H1 (cell line): ENCODE measurements around the gene CLDND1. TPM values are rescaled to one million over a fixed set of nuclear protein-coding genes. Genes with fewer than 3 reads are reported as not detected.

Source experiments
- CTCF ChIA-PET: fragments of 300-600 bp; sonication (Branson Sonifier 250); formaldehyde crosslinking; loops from one replicate; lab custom pipeline; 2021; ENCODE audit not compliant: partially characterized antibody; lab: Charles Lee
- POLR2A ChIA-PET: fragments of 300-600 bp; sonication (Branson Sonifier 250); formaldehyde crosslinking; loops from one replicate; lab custom pipeline; 2021; ENCODE audit warnings: inconsistent platforms; ENCODE audit not compliant: partially characterized antibody; lab: Charles Lee
- DNase-seq, 2 experiments: peaks; one replicate each; pipeline versions ENCODE4 v3.0.0 to v3.0.0-alpha.2; 2010 to 2022; ENCODE audit warnings: low spot score in 2 of 2, low read depth in 1 of 2, mixed read lengths in 1 of 2
- FAIRE-seq: peaks from 2 replicates; lab custom pipeline; 2011; peaks lifted over from hg19 to GRCh38; lab: Jason Lieb, UNC
- H2AFZ ChIP-seq: 2 replicates; pipeline ENCODE4 v1.8.1; 2012; ENCODE audit warnings: low read length, inconsistent platforms
- H2AK5ac ChIP-seq: 2 replicates; pipeline ENCODE4 v1.6.1; 2013; ENCODE audit warnings: low read depth, low read length
- H2BK120ac ChIP-seq: replicated peaks from 2 replicates; pipeline ENCODE3; 2013; ENCODE audit warnings: low read depth, low read length, inconsistent platforms
- H2BK12ac ChIP-seq: 2 replicates; pipeline ENCODE4 v1.6.1; 2013; ENCODE audit warnings: low read depth, low read length
- H2BK15ac ChIP-seq: 2 replicates; pipeline ENCODE4 v1.6.1; 2013; ENCODE audit warnings: low read length
- H2BK20ac ChIP-seq: 2 replicates; pipeline ENCODE4 v1.6.1; 2013; ENCODE audit warnings: low read length
- H2BK5ac ChIP-seq: 2 replicates; pipeline ENCODE4 v1.6.1; 2013; ENCODE audit warnings: low read depth, low read length
- H3K14ac ChIP-seq: 2 replicates; pipeline ENCODE4 v1.6.1; 2013; ENCODE audit warnings: inconsistent platforms; ENCODE audit not compliant: insufficient read length
- H3K18ac ChIP-seq: 2 replicates; pipeline ENCODE4 v1.6.1; 2013; ENCODE audit warnings: low read length; ENCODE audit errors: extremely low read depth
- H3K23ac ChIP-seq: 2 replicates; pipeline ENCODE4 v1.6.1; 2013; ENCODE audit warnings: inconsistent platforms; ENCODE audit not compliant: insufficient read length
- H3K23me2 ChIP-seq: 2 replicates; pipeline ENCODE4 v1.6.1; 2013; ENCODE audit warnings: low read depth, low read length
- H3K27ac ChIP-seq: 2 replicates; pipeline ENCODE4 v1.6.1; 2011; ENCODE audit warnings: low read depth, low read length, inconsistent platforms
- H3K27me3 ChIP-seq, 4 experiments: replicated peaks in 1 of 4; 1 replicate in 1 of 4; 2 replicates in 3 of 4; pipeline versions ENCODE4 v1.6.1 to v1.8.1; 2011 to 2013; ENCODE audit warnings: low read length in 3 of 4, mild to moderate bottlenecking in 3 of 4, inconsistent platforms in 2 of 4, mixed read lengths in 2 of 4, moderate library complexity in 1 of 4; ENCODE audit not compliant: control insufficient read depth in 3 of 4, insufficient read depth in 3 of 4; ENCODE audit errors: extremely low read depth in 1 of 4
- H3K36me3 ChIP-seq, 4 experiments: 2 replicates each; pipeline versions ENCODE4 v1.6.1 to v1.8.1; 2011 to 2013; ENCODE audit warnings: mild to moderate bottlenecking in 4 of 4, low read length in 3 of 4, moderate library complexity in 2 of 4, control low read depth in 1 of 4, inconsistent platforms in 1 of 4; ENCODE audit not compliant: insufficient read depth in 4 of 4, control insufficient read depth in 2 of 4
- H3K4ac ChIP-seq: replicated peaks from 2 replicates; pipeline ENCODE3; 2013; ENCODE audit warnings: low read length, low read depth, mixed read lengths, inconsistent platforms; ENCODE audit not compliant: insufficient read length
- H3K4me1 ChIP-seq, 4 experiments: replicated peaks in 1 of 4; 1 replicate in 1 of 4; 2 replicates in 3 of 4; pipeline versions ENCODE4 v1.6.1 to v1.8.1; 2011 to 2013; ENCODE audit warnings: low read length in 3 of 4, inconsistent platforms in 2 of 4, mixed read lengths in 1 of 4; ENCODE audit not compliant: insufficient read depth in 4 of 4, control insufficient read depth in 3 of 4
- H3K4me2 ChIP-seq, 2 experiments: 2 replicates each; pipeline versions ENCODE4 v1.6.1 to v1.8.1; 2011 to 2013; ENCODE audit warnings: low read depth in 2 of 2, low read length in 2 of 2, control low read depth in 1 of 2, inconsistent platforms in 1 of 2, mild to moderate bottlenecking in 1 of 2; ENCODE audit not compliant: insufficient read depth in 1 of 2
- H3K4me3 ChIP-seq, 4 experiments: fragments of 200-600, 300-600 bp in 1 of 4; sonication (generic), shearing (Covaris generic), sonication (Bioruptor Twin) in 1 of 4; 2 replicates each; pipeline versions ENCODE4 v1.5.1 to v1.8.1; 2011 to 2016; ENCODE audit warnings: low read length in 4 of 4, low read depth in 3 of 4, control low read depth in 2 of 4, inconsistent platforms in 2 of 4, mild to moderate bottlenecking in 2 of 4, mixed read lengths in 1 of 4, moderate library complexity in 1 of 4; ENCODE audit not compliant: insufficient read depth in 2 of 4; ENCODE audit errors: extremely low read depth in 1 of 4
- H3K56ac ChIP-seq: replicated peaks from 2 replicates; pipeline ENCODE3; 2013; ENCODE audit warnings: low read depth, mild to moderate bottlenecking, mixed read lengths, low read length, inconsistent platforms; ENCODE audit not compliant: insufficient read length
- H3K79me1 ChIP-seq: 2 replicates; pipeline ENCODE4 v1.6.1; 2013; ENCODE audit warnings: low read depth, low read length, control low read depth
- H3K79me2 ChIP-seq, 2 experiments: 2 replicates each; pipeline versions ENCODE4 v1.6.1 to v1.8.1; 2012 to 2013; ENCODE audit warnings: low read length in 2 of 2, mild to moderate bottlenecking in 2 of 2, inconsistent platforms in 1 of 2; ENCODE audit not compliant: insufficient read depth in 2 of 2, control insufficient read depth in 1 of 2
- H3K9ac ChIP-seq, 4 experiments: replicated peaks in 1 of 4; 1 replicate in 1 of 4; 2 replicates in 3 of 4; pipeline versions ENCODE4 v1.6.1 to v1.8.1; 2011 to 2013; ENCODE audit warnings: low read depth in 3 of 4, low read length in 3 of 4, control low read depth in 2 of 4, mild to moderate bottlenecking in 2 of 4, moderate library complexity in 2 of 4, inconsistent platforms in 1 of 4; ENCODE audit errors: extremely low read depth in 1 of 4
- H3K9me3 ChIP-seq, 2 experiments: 2 replicates each; pipeline versions ENCODE4 v1.6.1 to v1.8.1; 2012 to 2013; ENCODE audit warnings: mild to moderate bottlenecking in 2 of 2, moderate library complexity in 2 of 2, control low read depth in 1 of 2, inconsistent platforms in 1 of 2, low read depth in 1 of 2, low read length in 1 of 2, mixed read lengths in 1 of 2; ENCODE audit not compliant: insufficient read depth in 2 of 2
- H4K20me1 ChIP-seq, 2 experiments: replicated peaks in 1 of 2; 2 replicates each; pipeline versions ENCODE3 to v1.8.1; 2011 to 2013; ENCODE audit warnings: inconsistent platforms in 2 of 2, low read length in 2 of 2, mild to moderate bottlenecking in 1 of 2; ENCODE audit not compliant: insufficient read depth in 2 of 2, control insufficient read depth in 1 of 2
- H4K5ac ChIP-seq: 2 replicates; pipeline ENCODE4 v1.6.1; 2013; ENCODE audit warnings: low read length, low read depth, mixed read lengths, inconsistent platforms; ENCODE audit not compliant: insufficient read length
- H4K8ac ChIP-seq: 2 replicates; pipeline ENCODE4 v1.8.0; 2013; ENCODE audit warnings: mild to moderate bottlenecking, moderate library complexity, low read length, inconsistent platforms; ENCODE audit not compliant: insufficient read depth; ENCODE audit errors: extremely low read depth
- H4K91ac ChIP-seq: replicated peaks from 2 replicates; pipeline ENCODE3; 2013; ENCODE audit warnings: low read length, mixed read lengths, inconsistent platforms; ENCODE audit not compliant: insufficient read length
- BACH1 ChIP-seq: IDR thresholded peaks from 2 replicates; pipeline ENCODE4 v1.6.1; 2012; ENCODE audit warnings: low read length, improper control_type of control experiment
- JUN ChIP-seq: IDR thresholded peaks from 2 replicates; pipeline ENCODE4 v1.6.1; 2011; ENCODE audit warnings: low read depth, mild to moderate bottlenecking, improper control_type of control experiment, low read length
- KDM1A ChIP-seq: fragments of 200-600, 300-600 bp; sonication (generic); IDR thresholded peaks from 2 replicates; pipeline ENCODE4 v1.7.1; 2016; ENCODE audit warnings: mild to moderate bottlenecking, low read length, borderline replicate concordance
- KDM4A ChIP-seq: IDR thresholded peaks from one replicate; pipeline ENCODE4 v1.7.1; 2012; ENCODE audit warnings: low read depth, mild to moderate bottlenecking, moderate library complexity, low read length, inconsistent platforms; ENCODE audit not compliant: severe bottlenecking
- NRF1 ChIP-seq: IDR thresholded peaks from 2 replicates; pipeline ENCODE4 v1.6.1; 2011; ENCODE audit warnings: mild to moderate bottlenecking, low read depth, low read length, improper control_type of control experiment
- PHF8 ChIP-seq: fragments of 200-600 bp; sonication (generic); conservative IDR thresholded peaks from 2 replicates; pipeline ENCODE4 v1.7.1; 2012; ENCODE audit warnings: low read depth, mild to moderate bottlenecking, inconsistent platforms, low read length, moderate library complexity
- SP1 ChIP-seq: IDR thresholded peaks from 2 replicates; pipeline ENCODE4 v1.6.1; 2011; ENCODE audit warnings: low read depth, low read length
- SP4 ChIP-seq: IDR thresholded peaks from 2 replicates; pipeline ENCODE4 v1.6.1; 2012; ENCODE audit warnings: low read length, inconsistent platforms
- TCF12 ChIP-seq: IDR thresholded peaks from 2 replicates; pipeline ENCODE4 v1.6.1; 2011; ENCODE audit warnings: low read depth, mild to moderate bottlenecking, low read length
- WGBS, 2 experiments: shearing (Covaris generic) in 1 of 2; methylation state at CpG; one replicate each; pipeline versions ENCODE4 v1.1.6 to v1.1.7; 2013 to 2015; ENCODE audit warnings: low lambda C conversion rate in 2 of 2, mixed read lengths in 2 of 2, inconsistent platforms in 1 of 2, low coverage in 1 of 2, missing lambda C conversion rate in 1 of 2; ENCODE audit not compliant: insufficient replicate concordance in 2 of 2, insufficient coverage in 1 of 2, insufficient read length in 1 of 2; ENCODE audit errors: extremely low coverage in 1 of 2, missing lambda C conversion rate in 1 of 2; 5-methylcytosine and 5-hydroxymethylcytosine counted together
- polyA plus RNA-seq, 7 experiments: library from polyadenylated mRNA; depleted of rRNA in 3 of 7; stranded (reverse) in 5 of 7; unstranded in 2 of 7; fragments of >200 nt in 5 of 7; fragments of 200-250 nt in 2 of 7; gene quantifications; 1 replicate in 5 of 7; 2 replicates in 1 of 7; 4 replicates in 1 of 7; pipeline versions ENCODE4 v1.2.1 to v1.2.3, GENCODE V29; 2011 to 2013; ENCODE audit warnings: missing spikeins in 2 of 7, mixed read lengths in 2 of 7
- total RNA-seq: library from RNA; stranded (reverse); fragmentation: NEBNext Ultra II Directional; extraction: Animal tissue kit (Norgen Biotek cat#: 25700); gene quantifications from 2 replicates; pipeline ENCODE4 v1.2.1, GENCODE V29; 2021

Gene CLDND1
- total and polyA plus RNA-seq, 2 of the 8 experiments (the other 6 are each of a cell fraction or from before 2014, with no cell fraction given): 68.2 to 152 TPM

DNA sequence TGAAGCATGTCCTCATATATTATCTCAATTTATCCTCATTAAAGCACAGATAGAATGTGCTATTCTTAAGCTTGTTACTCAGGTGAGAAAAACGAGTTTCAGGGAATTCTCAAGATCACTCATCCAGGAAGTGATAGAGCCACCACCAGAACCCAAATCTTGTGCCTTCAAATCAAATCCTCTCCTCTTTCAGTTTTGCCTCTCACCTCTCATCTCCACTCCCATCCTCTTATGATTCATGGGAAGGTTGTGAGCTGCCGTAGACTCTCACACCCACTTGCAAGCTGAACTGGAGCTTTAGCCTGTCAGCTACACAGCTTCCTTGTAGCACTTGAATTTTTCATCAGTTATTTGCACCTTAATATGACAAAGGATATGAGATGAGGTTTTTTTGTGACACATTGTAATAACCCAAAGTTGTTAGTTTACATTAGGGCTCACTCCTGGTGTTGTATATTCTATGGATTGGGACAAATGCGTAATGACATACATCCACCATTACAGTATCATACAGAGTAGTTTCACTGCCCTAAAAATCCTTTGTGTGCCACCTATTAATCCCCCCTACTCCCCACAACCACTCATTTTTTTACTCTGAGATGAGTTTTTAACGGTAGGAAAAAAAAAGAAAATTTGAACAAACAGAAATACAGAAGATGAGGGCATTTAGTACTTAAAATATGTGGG is 34.8 kb upstream of the CLDND1 start:
- no peak overlapping the region for H3K14ac ChIP-seq
- H2BK15ac ChIP-seq: no peak overlapping the region
- CTCF ChIA-PET: interaction anchor here (0.6 to 1.4 kb wide), 5 partner anchors 9 to 364 kb away, joined by 3 to 4 read pairs (median 3); no protein-coding TSS in a partner anchor
- no peak overlapping the region for H3K18ac ChIP-seq
- no peak overlapping the region for H3K27ac ChIP-seq
- DNase-seq (no peak), FAIRE-seq (no peak)
- H2BK20ac ChIP-seq: no peak overlapping the region
- no peak overlapping the region for H3K9ac ChIP-seq
- no peaks in the 10 kb centered on the region for H4K20me1 ChIP-seq
- no peaks in the 10 kb centered on the region for H3K79me1 ChIP-seq
- no peak overlapping the region for H3K23ac ChIP-seq
- H4K8ac ChIP-seq: no peak overlapping the region
- H3K56ac ChIP-seq: no peak overlapping the region
- 81% methylated on average over 4 of the region's 4 CpGs; no CpG with 5 or more reads in 1 of the 2 experiments for WGBS, 2 experiments
- H3K4me3 ChIP-seq: no peak overlapping the region
- no peaks in the 10 kb centered on the region for H3K79me2 ChIP-seq
- no peaks in the 10 kb centered on the region for H3K23me2 ChIP-seq
- no peak overlapping the region for H2AK5ac ChIP-seq
- H2BK5ac ChIP-seq: no peak overlapping the region
- H2BK120ac ChIP-seq: no peak overlapping the region
- H2AFZ ChIP-seq: peak overlapping the region; percentile 27; the same call in 1 of the 2 replicates
- no peak overlapping the region for H3K4ac ChIP-seq
- H2BK12ac ChIP-seq: no peak overlapping the region
- no peak overlapping the region for H3K4me2 ChIP-seq
- no peak overlapping the region for H4K5ac ChIP-seq
- H3K9me3 ChIP-seq: no peaks in the 10 kb centered on the region
- H3K36me3 ChIP-seq: no peaks in the 10 kb centered on the region
- POLR2A ChIA-PET: no interaction called here
- H3K27me3 ChIP-seq: no peaks in the 10 kb centered on the region
- no peak overlapping the region for H4K91ac ChIP-seq
- H3K4me1 ChIP-seq: no peaks in the 10 kb centered on the region
- no peak for TF ChIP-seq SP1
- no peak for TF ChIP-seq KDM4A
- TF ChIP-seq BACH1: no peak
- TF ChIP-seq TCF12: no peak
- TF ChIP-seq PHF8: no peak
- TF ChIP-seq KDM1A: no peak
- no peak for TF ChIP-seq NRF1
- TF ChIP-seq JUN: no peak
- TF ChIP-seq SP4: no peak
